ENCODE data around the gene BIRC2. TPM values are rescaled to one million over a fixed set of nuclear protein-coding genes. Genes with fewer than 3 reads are reported as not detected.

The BIRC2 gene
- total and polyA plus RNA-seq, 4 donors, result 16.7 to 99.9 (median 28.9) TPM

DNA sequence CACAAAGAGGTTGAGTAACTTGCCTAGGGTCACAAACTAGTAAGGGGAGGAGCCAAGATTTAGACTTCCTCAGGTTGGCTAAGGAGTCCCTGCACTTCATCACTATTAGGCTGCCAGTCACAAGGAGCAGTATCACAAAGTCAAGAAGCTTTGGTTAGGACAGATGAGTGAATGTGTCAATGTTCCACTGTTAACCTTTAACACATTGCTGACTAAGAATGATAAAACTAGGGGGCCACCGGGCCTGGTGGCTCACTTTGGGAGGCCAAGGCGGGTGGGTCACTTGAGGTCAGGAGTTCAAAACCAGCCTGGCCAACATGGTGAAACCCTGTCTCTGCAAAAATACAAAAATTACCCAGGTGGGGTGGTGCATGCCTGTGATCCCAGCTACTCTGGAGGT is 73.5 kb downstream of the BIRC2 start:
- no peak overlapping the region for H3K27ac ChIP-seq (ENCODE audit: low read depth in 1 of 2, low read length in 1 of 2)
- H3K36me3 ChIP-seq (ENCODE audit: control insufficient read depth in 4 of 4, insufficient read depth in 4 of 4, low read length in 4 of 4), result peaks cover 0 to 4% (median 0%) of the 10 kb centered on the region in 4 donors
- H3K9ac ChIP-seq (ENCODE audit: insufficient read depth in 1 of 2, low read length in 2 of 2), result no peak overlapping the region
- TF ChIP-seq, protein P1, sequence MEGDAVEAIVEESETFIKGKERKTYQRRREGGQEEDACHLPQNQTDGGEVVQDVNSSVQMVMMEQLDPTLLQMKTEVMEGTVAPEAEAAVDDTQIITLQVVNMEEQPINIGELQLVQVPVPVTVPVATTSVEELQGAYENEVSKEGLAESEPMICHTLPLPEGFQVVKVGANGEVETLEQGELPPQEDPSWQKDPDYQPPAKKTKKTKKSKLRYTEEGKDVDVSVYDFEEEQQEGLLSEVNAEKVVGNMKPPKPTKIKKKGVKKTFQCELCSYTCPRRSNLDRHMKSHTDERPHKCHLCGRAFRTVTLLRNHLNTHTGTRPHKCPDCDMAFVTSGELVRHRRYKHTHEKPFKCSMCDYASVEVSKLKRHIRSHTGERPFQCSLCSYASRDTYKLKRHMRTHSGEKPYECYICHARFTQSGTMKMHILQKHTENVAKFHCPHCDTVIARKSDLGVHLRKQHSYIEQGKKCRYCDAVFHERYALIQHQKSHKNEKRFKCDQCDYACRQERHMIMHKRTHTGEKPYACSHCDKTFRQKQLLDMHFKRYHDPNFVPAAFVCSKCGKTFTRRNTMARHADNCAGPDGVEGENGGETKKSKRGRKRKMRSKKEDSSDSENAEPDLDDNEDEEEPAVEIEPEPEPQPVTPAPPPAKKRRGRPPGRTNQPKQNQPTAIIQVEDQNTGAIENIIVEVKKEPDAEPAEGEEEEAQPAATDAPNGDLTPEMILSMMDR (IDR thresholded peaks at IDR 0.05; ENCODE audit: control extremely low read depth, extremely low read depth), result no peak
- peaks cover 0 to 1% (median 0%) of the 10 kb centered on the region in 5 donors for H3K4me1 ChIP-seq (ENCODE audit: control insufficient read depth in 5 of 5, insufficient read depth in 5 of 5, low read length in 5 of 5)
- H3K27me3 ChIP-seq (ENCODE audit: control insufficient read depth in 3 of 3, insufficient read depth in 3 of 3, low read length in 2 of 3), result no peaks in the 10 kb centered on the region
- WGBS, 2 donors, result 74 to 85% methylated on average over 2 of the region's 2 CpGs
- no peak overlapping the region for H3K4me3 ChIP-seq
- no peak for DNase-seq
- peaks cover 0 to 9% (median 3%) of the 10 kb centered on the region in 4 donors for H3K9me3 ChIP-seq (ENCODE audit: control insufficient read depth in 4 of 4, insufficient read depth in 3 of 4, low read length in 3 of 4)
- ATAC-seq (ENCODE audit: insufficient read depth, low FRiP score), result no peak

DNA sequence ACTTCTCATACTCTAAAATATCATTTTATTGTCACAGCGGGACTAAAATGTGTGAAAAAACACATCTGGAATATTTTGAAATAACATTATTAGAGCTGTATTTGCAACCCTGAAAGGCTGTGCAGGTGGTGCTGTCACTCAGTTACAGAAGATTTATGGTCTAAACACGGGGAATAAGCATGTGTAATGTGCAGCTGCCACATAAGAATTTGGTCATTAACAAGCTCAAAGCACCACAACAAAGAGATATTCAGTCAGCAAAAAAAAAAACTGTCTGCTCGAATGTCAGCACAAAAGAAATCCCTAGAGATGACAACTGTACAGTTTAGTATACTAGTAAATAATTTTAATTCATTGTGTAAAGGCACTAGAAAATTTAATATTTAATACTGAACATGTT is 74.2 kb downstream of the BIRC2 start:
- H3K36me3 ChIP-seq (ENCODE audit: control insufficient read depth in 4 of 4, insufficient read depth in 4 of 4, low read length in 4 of 4), result peaks cover 0 to 4% (median 0%) of the 10 kb centered on the region in 4 donors
- TF ChIP-seq, protein P1 (IDR thresholded peaks at IDR 0.05; ENCODE audit: control extremely low read depth, extremely low read depth), result no peak
- peaks cover 0 to 7% (median 0%) of the 10 kb centered on the region in 5 donors for H3K4me1 ChIP-seq (ENCODE audit: control insufficient read depth in 5 of 5, insufficient read depth in 5 of 5, low read length in 5 of 5)
- H3K4me3 ChIP-seq, result no peak overlapping the region
- H3K27me3 ChIP-seq (ENCODE audit: control insufficient read depth in 3 of 3, insufficient read depth in 3 of 3, low read length in 2 of 3), result no peaks in the 10 kb centered on the region
- ATAC-seq (ENCODE audit: insufficient read depth, low FRiP score), result no peak
- 60 to 62% methylated on average over 3 of the region's 3 CpGs for WGBS, 2 donors
- H3K9ac ChIP-seq (ENCODE audit: insufficient read depth in 1 of 2, low read length in 2 of 2), result no peak overlapping the region
- H3K27ac ChIP-seq (ENCODE audit: low read depth in 1 of 2, low read length in 1 of 2), result no peak overlapping the region
- no peak for DNase-seq
- H3K9me3 ChIP-seq (ENCODE audit: control insufficient read depth in 4 of 4, insufficient read depth in 3 of 4, low read length in 3 of 4), result peaks cover 0 to 9% (median 1%) of the 10 kb centered on the region in 4 donors

DNA sequence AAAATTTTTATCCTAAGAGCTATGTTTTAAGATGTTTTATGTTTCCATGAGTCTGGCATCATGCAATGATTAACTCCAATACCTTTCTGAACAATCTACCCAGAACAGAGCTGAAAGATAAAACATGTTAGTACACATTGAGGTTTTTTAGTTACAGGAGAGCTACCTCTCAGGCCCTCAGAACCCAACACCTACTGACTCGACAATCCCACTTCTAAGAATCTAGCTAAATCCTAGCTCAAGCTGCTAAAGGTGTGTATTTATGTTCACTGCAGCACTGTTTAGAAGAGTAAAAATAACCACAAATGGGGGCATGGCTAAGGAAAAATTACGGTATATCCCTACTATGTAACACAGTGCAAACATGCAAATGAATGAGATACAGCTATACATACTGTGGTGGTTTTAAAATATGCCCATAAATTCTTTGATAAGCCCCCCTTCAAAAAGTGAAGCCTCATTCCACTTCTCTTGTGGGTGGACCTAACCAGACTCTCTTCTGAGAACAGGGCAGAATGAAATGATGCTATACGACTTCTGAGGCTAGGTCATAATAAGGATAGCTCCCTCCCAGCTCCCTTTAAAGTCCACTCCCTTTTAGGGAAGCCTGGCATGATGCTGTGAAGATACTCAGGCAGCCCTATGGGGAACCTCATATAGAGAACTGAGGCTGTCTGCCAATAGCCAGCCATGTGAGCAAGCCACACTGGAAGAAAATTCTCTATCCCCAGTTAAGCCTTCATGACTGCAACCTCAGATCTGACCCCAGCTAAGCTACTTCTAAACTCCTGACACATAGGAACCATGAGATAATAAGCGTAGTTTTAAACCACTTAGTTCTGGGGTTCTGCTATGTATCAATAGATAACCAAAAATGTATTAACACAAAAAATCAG is 76.1 kb downstream of the BIRC2 start:
- Histone ChIP-seq H3K27ac (ENCODE audit: low read depth in 1 of 2, low read length in 1 of 2) (no peak overlapping the region), H3K9ac (ENCODE audit: insufficient read depth in 1 of 2, low read length in 2 of 2) (no peak overlapping the region), H3K36me3 (ENCODE audit: control insufficient read depth in 4 of 4, insufficient read depth in 4 of 4, low read length in 4 of 4) (peaks cover 0 to 4% (median 0%) of the 10 kb centered on the region in 4 donors), H3K4me1 (ENCODE audit: control insufficient read depth in 5 of 5, insufficient read depth in 5 of 5, low read length in 5 of 5) (peaks cover 0 to 7% (median 3%) of the 10 kb centered on the region in 5 donors), H3K4me3 (no peak overlapping the region), H3K27me3 (ENCODE audit: control insufficient read depth in 3 of 3, insufficient read depth in 3 of 3, low read length in 2 of 3) (no peaks in the 10 kb centered on the region), H3K9me3 (ENCODE audit: control insufficient read depth in 4 of 4, insufficient read depth in 3 of 4, low read length in 3 of 4) (peaks cover 0 to 2% (median 0%) of the 10 kb centered on the region in 4 donors)
- DNase-seq, result no peak
- TF ChIP-seq, protein P1 (IDR thresholded peaks at IDR 0.05; ENCODE audit: control extremely low read depth, extremely low read depth), result no peak
- 83 to 86% methylated on average over 4 of the region's 4 CpGs for WGBS, 2 donors
- no peak for ATAC-seq (ENCODE audit: insufficient read depth, low FRiP score)

Measured in lung (tissue), 12 donors.